Measurements from ENCODE around the gene ERAS.

Gene ERAS

GRCh38 chrX:48829016-48829735, 2.9 kb downstream of the ERAS start:
- DNase-seq (ENCODE audit: low spot score) (no peak), ATAC-seq (ENCODE audit: low read depth) (no peak)
- no peaks in the 10 kb centered on the region for H3K27me3 ChIP-seq (ENCODE audit: insufficient read depth, poor library complexity, severe bottlenecking)
- H3K36me3 ChIP-seq (ENCODE audit: low read depth) = no peaks in the 10 kb centered on the region
- no peak for TF ChIP-seq CTCF (IDR thresholded peaks at IDR 0.05; ENCODE audit: poor library complexity, severe bottlenecking)
- H3K4me1 ChIP-seq (ENCODE audit: insufficient read depth, poor library complexity, severe bottlenecking) = no peaks in the 10 kb centered on the region
- H3K9me3 ChIP-seq (ENCODE audit: severe bottlenecking) = no peaks in the 10 kb centered on the region
- H3K27ac ChIP-seq (ENCODE audit: poor library complexity, severe bottlenecking) = no peak overlapping the region
- no peak overlapping the region for H3K4me3 ChIP-seq (ENCODE audit: severe bottlenecking)

- Histone ChIP-seq H3K4me3 (ENCODE audit: severe bottlenecking) (no peak overlapping the region), H3K9me3 (ENCODE audit: severe bottlenecking) (no peaks in the 10 kb centered on the region), H3K27me3 (ENCODE audit: insufficient read depth, poor library complexity, severe bottlenecking) (no peaks in the 10 kb centered on the region), H3K27ac (ENCODE audit: poor library complexity, severe bottlenecking) (no peak overlapping the region), H3K36me3 (ENCODE audit: low read depth) (no peaks in the 10 kb centered on the region), H3K4me1 (ENCODE audit: insufficient read depth, poor library complexity, severe bottlenecking) (no peaks in the 10 kb centered on the region)
- DNase-seq (ENCODE audit: low spot score) (no peak), ATAC-seq (ENCODE audit: low read depth) (no peak)
- no peak for TF ChIP-seq CTCF (IDR thresholded peaks at IDR 0.05; ENCODE audit: poor library complexity, severe bottlenecking)
These were observed 5.0 kb downstream of the ERAS start for GRCh38 chrX:48831136-48831908.

- Histone ChIP-seq H3K27me3 (ENCODE audit: insufficient read depth, poor library complexity, severe bottlenecking) (no peaks in the 10 kb centered on the region), H3K4me1 (ENCODE audit: insufficient read depth, poor library complexity, severe bottlenecking) (no peaks in the 10 kb centered on the region), H3K27ac (ENCODE audit: poor library complexity, severe bottlenecking) (no peak overlapping the region), H3K9me3 (ENCODE audit: severe bottlenecking) (no peaks in the 10 kb centered on the region), H3K4me3 (ENCODE audit: severe bottlenecking) (no peak overlapping the region), H3K36me3 (ENCODE audit: low read depth) (no peaks in the 10 kb centered on the region)
- no peak for ATAC-seq (ENCODE audit: low read depth)
- no peak for TF ChIP-seq CTCF (IDR thresholded peaks at IDR 0.05; ENCODE audit: poor library complexity, severe bottlenecking)
- DNase-seq (ENCODE audit: low spot score) = no peak
These were observed 5.6 kb downstream of the ERAS start for GRCh38 chrX:48831909-48832291.

- no peak for TF ChIP-seq CTCF (IDR thresholded peaks at IDR 0.05; ENCODE audit: poor library complexity, severe bottlenecking)
- H3K9me3 ChIP-seq (ENCODE audit: severe bottlenecking) = no peaks in the 10 kb centered on the region
- no peaks in the 10 kb centered on the region for H3K27me3 ChIP-seq (ENCODE audit: insufficient read depth, poor library complexity, severe bottlenecking)
- DNase-seq (ENCODE audit: low spot score) (no peak), ATAC-seq (ENCODE audit: low read depth) (no peak)
- H3K4me1 ChIP-seq (ENCODE audit: insufficient read depth, poor library complexity, severe bottlenecking) = no peaks in the 10 kb centered on the region
- no peak overlapping the region for H3K4me3 ChIP-seq (ENCODE audit: severe bottlenecking)
- no peaks in the 10 kb centered on the region for H3K36me3 ChIP-seq (ENCODE audit: low read depth)
- H3K27ac ChIP-seq (ENCODE audit: poor library complexity, severe bottlenecking) = no peak overlapping the region
These were observed 7.3 kb downstream of the ERAS start for GRCh38 chrX:48833542-48834138.
